HTR-8/SVneo (cell line): ENCODE measurements around the gene BTBD9.

ENCODE experiments used
- DNase-seq: peaks from one replicate; pipeline ENCODE4 v3.0.0; 2011; ENCODE audit warnings: low spot score, mixed read lengths; ENCODE audit not compliant: insufficient read length
- FAIRE-seq: peaks from 2 replicates; lab custom pipeline; 2011; peaks lifted over from hg19 to GRCh38; lab: Jason Lieb, UNC

The BTBD9 gene

GRCh38 chr6:38118791-38119365, 520.9 kb downstream of the BTBD9 start:
- DNase-seq (no peak), FAIRE-seq (no peak)
